NCI-H128 (cell line): ENCODE measurements around the gene RELN.

ENCODE experiments used
- DNase-seq: peaks from one replicate; lab custom pipeline; 2025; ENCODE audit not compliant: unreplicated experiment; lab: John Stamatoyannopoulos, UW

Gene RELN

GRCh38 chr7:103691291-103691690 is 298.2 kb downstream of the RELN start:
- no peak for DNase-seq

GRCh38 chr7:103690242-103690974 is 299.1 kb downstream of the RELN start:
- DNase-seq = no peak

GRCh38 chr7:103689255-103689654 is 300.2 kb downstream of the RELN start:
- DNase-seq = no peak

- no peak for DNase-seq
Observed at GRCh38 chr7:103687951-103688350, 301.5 kb downstream of the RELN start.

GRCh38 chr7:103687272-103687671 is 302.2 kb downstream of the RELN start:
- DNase-seq = no peak

- DNase-seq = no peak
Observed at GRCh38 chr7:103686763-103687162, 302.7 kb downstream of the RELN start.

GRCh38 chr7:103686064-103686463 is 303.4 kb downstream of the RELN start:
- no peak for DNase-seq

GRCh38 chr7:103685646-103686045 is 303.8 kb downstream of the RELN start:
- DNase-seq = no peak

- DNase-seq = no peak
Observed at GRCh38 chr7:103683348-103683747, 306.1 kb downstream of the RELN start.

- DNase-seq = no peak
Observed at GRCh38 chr7:103680161-103681144, 309.0 kb downstream of the RELN start.

- no peak for DNase-seq
Observed at GRCh38 chr7:103679151-103680132, 310.0 kb downstream of the RELN start.

- no peak for DNase-seq
Observed at GRCh38 chr7:103668279-103668941, 321.0 kb downstream of the RELN start.

GRCh38 chr7:103666326-103666725 is 323.1 kb downstream of the RELN start:
- no peak for DNase-seq

- DNase-seq = no peak
Observed at GRCh38 chr7:103664577-103664976, 324.9 kb downstream of the RELN start.

GRCh38 chr7:103660455-103661371 is 328.7 kb downstream of the RELN start:
- DNase-seq = no peak

GRCh38 chr7:103658055-103659005 is 331.1 kb downstream of the RELN start:
- no peak for DNase-seq

- DNase-seq = no peak
Observed at GRCh38 chr7:103657474-103657894, 332.0 kb downstream of the RELN start.

GRCh38 chr7:103656221-103656620 is 333.2 kb downstream of the RELN start:
- DNase-seq = no peak
